Fibroblast of villous mesenchyme (primary cell): Measurements from ENCODE around the gene CEP55. TPM values are rescaled to one million over a fixed set of nuclear protein-coding genes. Genes with fewer than 3 reads are reported as not detected.
A peak's percentile ranks its signal among the peaks of the same experiment; 100 is the strongest.

Experiments used
- DNase-seq: peaks from one replicate; pipeline ENCODE4 v3.0.0-alpha.2; 2010; ENCODE audit warnings: low read depth
- H3K4me3 ChIP-seq: 2 replicates; pipeline ENCODE4 v1.5.1; 2011; ENCODE audit warnings: low read depth, mild to moderate bottlenecking, low read length
- CTCF ChIP-seq: IDR thresholded peaks from 2 replicates; pipeline ENCODE4 v1.5.1; 2012; ENCODE audit warnings: low read depth, mild to moderate bottlenecking, low read length; ENCODE audit not compliant: insufficient read depth
- total RNA-seq: library from RNA; depleted of rRNA; stranded (reverse); fragments of >200 nt; gene quantifications from 2 replicates; pipeline ENCODE4 v1.2.3, GENCODE V29; 2012

The CEP55 gene
- total RNA-seq, 1 donor = 35.0 TPM

GRCh38 chr10:93488956-93489528 lies 7.4 kb upstream of the CEP55 start:
- no peak overlapping the region for H3K4me3 ChIP-seq
- DNase-seq = no peak
- TF ChIP-seq CTCF = no peak

GRCh38 chr10:93491602-93492121 lies 4.8 kb upstream of the CEP55 start:
- DNase-seq = no peak
- H3K4me3 ChIP-seq = no peak overlapping the region
- no peak for TF ChIP-seq CTCF

GRCh38 chr10:93493162-93493561 lies 3.2 kb upstream of the CEP55 start:
- no peak for TF ChIP-seq CTCF
- no peak overlapping the region for H3K4me3 ChIP-seq
- DNase-seq = no peak

GRCh38 chr10:93494494-93494893 lies 1.9 kb upstream of the CEP55 start:
- no peak for TF ChIP-seq CTCF
- no peak for DNase-seq
- no peak overlapping the region for H3K4me3 ChIP-seq

- no peak for DNase-seq
- no peak for TF ChIP-seq CTCF
- H3K4me3 ChIP-seq = peak overlapping the region; percentile 85
Measured at GRCh38 chr10:93495654-93496321, 624 bp upstream of the CEP55 start.

- no peak for DNase-seq
- H3K4me3 ChIP-seq = peak overlapping the region; percentile 3
- no peak for TF ChIP-seq CTCF
Measured at GRCh38 chr10:93498166-93498565, 1.8 kb downstream of the CEP55 start.
